HepG2 (cell line): ENCODE measurements around the gene GRB7. TPM values are rescaled to one million over a fixed set of nuclear protein-coding genes. Genes with fewer than 3 reads are reported as not detected.

Experiments
- CREB3 ChIP-seq: sonication (generic); formaldehyde crosslinking; IDR thresholded peaks from 2 replicates; pipeline ENCODE4 v1.5.0; 2020; ENCODE audit warnings: missing genetic modification reagents
- IKZF1 ChIP-seq: fragments of 450-650 bp; IDR thresholded peaks from 2 replicates; pipeline ENCODE4 v1.7.1; 2016
- KMT2B ChIP-seq: IDR thresholded peaks from 2 replicates; pipeline ENCODE4 v1.6.1; 2016; ENCODE audit warnings: missing genetic modification reagents, missing compliant biosample characterization
- MXD3 ChIP-seq: IDR thresholded peaks from 2 replicates; pipeline ENCODE4 v1.6.1; 2016; ENCODE audit warnings: mild to moderate bottlenecking, missing biosample characterization, missing genetic modification reagents
- MZF1 ChIP-seq: sonication (generic); formaldehyde crosslinking; IDR thresholded peaks from 2 replicates; pipeline ENCODE4 v1.8.1; 2023; ENCODE audit warnings: mild to moderate bottlenecking, missing genetic modification reagents, borderline replicate concordance
- NFE2 ChIP-seq: sonication (generic); formaldehyde crosslinking; IDR thresholded peaks from 2 replicates; pipeline ENCODE4 v1.4.0; 2020; ENCODE audit warnings: missing genetic modification reagents
- STAG1 ChIP-seq: sonication (generic); formaldehyde crosslinking; IDR thresholded peaks from 2 replicates; pipeline ENCODE4 v1.4.0; 2020; ENCODE audit warnings: missing genetic modification reagents
- ZFP90 ChIP-seq: sonication (generic); formaldehyde crosslinking; IDR thresholded peaks from 2 replicates; pipeline ENCODE4 v1.8.0; 2022; ENCODE audit warnings: missing genetic modification reagents, mild to moderate bottlenecking, inconsistent platforms, borderline replicate concordance
- ZNF20 ChIP-seq: sonication (generic); formaldehyde crosslinking; IDR thresholded peaks from 2 replicates; pipeline ENCODE4 v1.4.0; 2020; ENCODE audit warnings: mild to moderate bottlenecking, moderate library complexity, missing genetic modification reagents
- ZNF432 ChIP-seq: sonication (generic); formaldehyde crosslinking; IDR thresholded peaks from 2 replicates; pipeline ENCODE4 v1.5.0; 2020; ENCODE audit warnings: missing genetic modification reagents, mild to moderate bottlenecking, borderline replicate concordance
- ZNF572 ChIP-seq: sonication (generic); formaldehyde crosslinking; IDR thresholded peaks from 2 replicates; pipeline ENCODE4 v1.5.1; 2020; ENCODE audit warnings: mild to moderate bottlenecking, missing genetic modification reagents
- ZNF709 ChIP-seq: sonication (generic); formaldehyde crosslinking; IDR thresholded peaks from 2 replicates; pipeline ENCODE4 v1.5.0; 2020; ENCODE audit warnings: mild to moderate bottlenecking, missing genetic modification reagents
- ZXDC ChIP-seq: sonication (generic); formaldehyde crosslinking; IDR thresholded peaks from 2 replicates; pipeline ENCODE4 v1.5.0; 2020; ENCODE audit warnings: mild to moderate bottlenecking, missing genetic modification reagents
- polyA plus RNA-seq, 8 experiments: library from polyadenylated mRNA; depleted of rRNA in 3 of 8; stranded (reverse) in 7 of 8; unstranded in 1 of 8; fragments of >200 nt; fragmentation: Illumina TruSeq in 4 of 8; extraction: Trizol in 4 of 8; gene quantifications; 2 replicates each; pipeline versions ENCODE4 v1.2.1 to v1.2.3, GENCODE V29; 2011 to 2016; ENCODE audit warnings: low read depth in 4 of 8, missing spikeins in 1 of 8, mixed read lengths in 1 of 8; ENCODE audit not compliant: insufficient read depth in 1 of 8
- total RNA-seq, 5 experiments: library from RNA; depleted of rRNA; stranded (reverse); fragments of >200 nt; fragmentation: Illumina TruSeq; extraction: Trizol; gene quantifications; 2 replicates each; pipeline ENCODE4 v1.2.3, GENCODE V29; 2016; ENCODE audit warnings: low read depth in 1 of 5
- TF ChIP-seq, protein P1 (sequence below): sonication (generic); formaldehyde crosslinking; IDR thresholded peaks from 2 replicates; pipeline ENCODE4 v1.4.0; 2020; ENCODE audit warnings: missing genetic modification reagents, borderline replicate concordance
- TF ChIP-seq, protein P2 (sequence below): IDR thresholded peaks from 2 replicates; pipeline ENCODE4 v1.6.1; 2016; ENCODE audit warnings: control low read depth
- TF ChIP-seq, protein P3 (sequence below): sonication (generic); formaldehyde crosslinking; IDR thresholded peaks from 2 replicates; pipeline ENCODE4 v1.4.0; 2020; ENCODE audit warnings: mild to moderate bottlenecking, missing genetic modification reagents
- TF ChIP-seq, protein P4 (sequence below): sonication (generic); formaldehyde crosslinking; IDR thresholded peaks from 2 replicates; pipeline ENCODE4 v1.4.0; 2020; ENCODE audit warnings: missing genetic modification reagents

Gene GRB7
- total and polyA plus RNA-seq, 2 of the 13 experiments (the other 11 are each of a cell fraction or from before 2014, with no cell fraction given): 60.2 to 77.7 TPM

DNA sequence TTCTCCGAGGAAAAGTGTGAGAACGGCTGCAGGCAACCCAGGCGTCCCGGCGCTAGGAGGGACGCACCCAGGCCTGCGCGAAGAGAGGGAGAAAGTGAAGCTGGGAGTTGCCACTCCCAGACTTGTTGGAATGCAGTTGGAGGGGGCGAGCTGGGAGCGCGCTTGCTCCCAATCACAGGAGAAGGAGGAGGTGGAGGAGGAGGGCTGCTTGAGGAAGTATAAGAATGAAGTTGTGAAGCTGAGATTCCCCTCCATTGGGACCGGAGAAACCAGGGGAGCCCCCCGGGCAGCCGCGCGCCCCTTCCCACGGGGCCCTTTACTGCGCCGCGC is 38.0 kb upstream of the GRB7 start, which contains the start of gene ERBB2 (continued):
- TF ChIP-seq, protein P1, sequence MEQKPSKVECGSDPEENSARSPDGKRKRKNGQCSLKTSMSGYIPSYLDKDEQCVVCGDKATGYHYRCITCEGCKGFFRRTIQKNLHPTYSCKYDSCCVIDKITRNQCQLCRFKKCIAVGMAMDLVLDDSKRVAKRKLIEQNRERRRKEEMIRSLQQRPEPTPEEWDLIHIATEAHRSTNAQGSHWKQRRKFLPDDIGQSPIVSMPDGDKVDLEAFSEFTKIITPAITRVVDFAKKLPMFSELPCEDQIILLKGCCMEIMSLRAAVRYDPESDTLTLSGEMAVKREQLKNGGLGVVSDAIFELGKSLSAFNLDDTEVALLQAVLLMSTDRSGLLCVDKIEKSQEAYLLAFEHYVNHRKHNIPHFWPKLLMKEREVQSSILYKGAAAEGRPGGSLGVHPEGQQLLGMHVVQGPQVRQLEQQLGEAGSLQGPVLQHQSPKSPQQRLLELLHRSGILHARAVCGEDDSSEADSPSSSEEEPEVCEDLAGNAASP: no peak
- TF ChIP-seq MXD3 (CRISPR knock-in tag) (no peak), KMT2B (CRISPR knock-in tag) (peak; percentile 75), ZNF20 (CRISPR knock-in tag) (no peak), IKZF1 (no peak), CREB3 (CRISPR knock-in tag) (no peak), ZNF432 (CRISPR knock-in tag) (no peak), ZNF572 (CRISPR knock-in tag) (no peak), NFE2 (CRISPR knock-in tag) (no peak), MZF1 (CRISPR knock-in tag) (no peak), ZXDC (CRISPR knock-in tag) (no peak), ZFP90 (CRISPR knock-in tag) (no peak), STAG1 (no peak), ZNF709 (no peak; the same call in 1 of the 2 replicates)
- TF ChIP-seq, protein P2, sequence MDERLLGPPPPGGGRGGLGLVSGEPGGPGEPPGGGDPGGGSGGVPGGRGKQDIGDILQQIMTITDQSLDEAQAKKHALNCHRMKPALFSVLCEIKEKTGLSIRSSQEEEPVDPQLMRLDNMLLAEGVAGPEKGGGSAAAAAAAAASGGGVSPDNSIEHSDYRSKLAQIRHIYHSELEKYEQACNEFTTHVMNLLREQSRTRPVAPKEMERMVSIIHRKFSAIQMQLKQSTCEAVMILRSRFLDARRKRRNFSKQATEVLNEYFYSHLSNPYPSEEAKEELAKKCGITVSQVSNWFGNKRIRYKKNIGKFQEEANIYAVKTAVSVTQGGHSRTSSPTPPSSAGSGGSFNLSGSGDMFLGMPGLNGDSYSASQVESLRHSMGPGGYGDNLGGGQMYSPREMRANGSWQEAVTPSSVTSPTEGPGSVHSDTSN (CRISPR knock-in tag): no peak
- TF ChIP-seq, protein P3, sequence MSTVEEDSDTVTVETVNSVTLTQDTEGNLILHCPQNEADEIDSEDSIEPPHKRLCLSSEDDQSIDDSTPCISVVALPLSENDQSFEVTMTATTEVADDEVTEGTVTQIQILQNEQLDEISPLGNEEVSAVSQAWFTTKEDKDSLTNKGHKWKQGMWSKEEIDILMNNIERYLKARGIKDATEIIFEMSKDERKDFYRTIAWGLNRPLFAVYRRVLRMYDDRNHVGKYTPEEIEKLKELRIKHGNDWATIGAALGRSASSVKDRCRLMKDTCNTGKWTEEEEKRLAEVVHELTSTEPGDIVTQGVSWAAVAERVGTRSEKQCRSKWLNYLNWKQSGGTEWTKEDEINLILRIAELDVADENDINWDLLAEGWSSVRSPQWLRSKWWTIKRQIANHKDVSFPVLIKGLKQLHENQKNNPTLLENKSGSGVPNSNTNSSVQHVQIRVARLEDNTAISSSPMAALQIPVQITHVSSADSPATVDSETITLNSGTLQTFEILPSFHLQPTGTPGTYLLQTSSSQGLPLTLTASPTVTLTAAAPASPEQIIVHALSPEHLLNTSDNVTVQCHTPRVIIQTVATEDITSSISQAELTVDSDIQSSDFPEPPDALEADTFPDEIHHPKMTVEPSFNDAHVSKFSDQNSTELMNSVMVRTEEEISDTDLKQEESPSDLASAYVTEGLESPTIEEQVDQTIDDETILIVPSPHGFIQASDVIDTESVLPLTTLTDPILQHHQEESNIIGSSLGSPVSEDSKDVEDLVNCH: no peak
- TF ChIP-seq, protein P4, sequence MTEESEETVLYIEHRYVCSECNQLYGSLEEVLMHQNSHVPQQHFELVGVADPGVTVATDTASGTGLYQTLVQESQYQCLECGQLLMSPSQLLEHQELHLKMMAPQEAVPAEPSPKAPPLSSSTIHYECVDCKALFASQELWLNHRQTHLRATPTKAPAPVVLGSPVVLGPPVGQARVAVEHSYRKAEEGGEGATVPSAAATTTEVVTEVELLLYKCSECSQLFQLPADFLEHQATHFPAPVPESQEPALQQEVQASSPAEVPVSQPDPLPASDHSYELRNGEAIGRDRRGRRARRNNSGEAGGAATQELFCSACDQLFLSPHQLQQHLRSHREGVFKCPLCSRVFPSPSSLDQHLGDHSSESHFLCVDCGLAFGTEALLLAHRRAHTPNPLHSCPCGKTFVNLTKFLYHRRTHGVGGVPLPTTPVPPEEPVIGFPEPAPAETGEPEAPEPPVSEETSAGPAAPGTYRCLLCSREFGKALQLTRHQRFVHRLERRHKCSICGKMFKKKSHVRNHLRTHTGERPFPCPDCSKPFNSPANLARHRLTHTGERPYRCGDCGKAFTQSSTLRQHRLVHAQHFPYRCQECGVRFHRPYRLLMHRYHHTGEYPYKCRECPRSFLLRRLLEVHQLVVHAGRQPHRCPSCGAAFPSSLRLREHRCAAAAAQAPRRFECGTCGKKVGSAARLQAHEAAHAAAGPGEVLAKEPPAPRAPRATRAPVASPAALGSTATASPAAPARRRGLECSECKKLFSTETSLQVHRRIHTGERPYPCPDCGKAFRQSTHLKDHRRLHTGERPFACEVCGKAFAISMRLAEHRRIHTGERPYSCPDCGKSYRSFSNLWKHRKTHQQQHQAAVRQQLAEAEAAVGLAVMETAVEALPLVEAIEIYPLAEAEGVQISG: peak; percentile 15; the same call in 1 of the 2 replicates
